Motor neuron (in vitro differentiated cells): Measurements from ENCODE around the gene TMIGD3. TPM values are rescaled to one million over a fixed set of nuclear protein-coding genes. Genes with fewer than 3 reads are reported as not detected.
A peak's percentile ranks its signal among the peaks of the same experiment; 100 is the strongest.

ENCODE experiments used
- ATAC-seq, 8 experiments: fragments of 200-7000 bp; cut with Tn5 transposase; replicated peaks in 6 of 8; 2 replicates each; pipeline ENCODE4 v1.8.0; 2021; ENCODE audit warnings: mild to moderate bottlenecking in 8 of 8, moderate library complexity in 8 of 8
- H3K27ac ChIP-seq, 2 donors: fragments of 250-450 bp; sonication (Bioruptor Pico); 2 replicates each; pipeline ENCODE4 v1.9.0; 2021; ENCODE audit warnings: antibody characterized with exemption in 2 of 2, mild to moderate bottlenecking in 2 of 2, moderate library complexity in 1 of 2
- H3K4me1 ChIP-seq, 2 donors: fragments of 250-450 bp; sonication (Bioruptor Pico); replicated peaks in 1 of 2; 2 replicates each; pipeline ENCODE4 v1.6.1; 2021; ENCODE audit warnings: antibody characterized with exemption in 2 of 2, mild to moderate bottlenecking in 2 of 2, moderate library complexity in 1 of 2
- H3K4me3 ChIP-seq, 5 donors: fragments of 250-450 bp; sonication (Bioruptor Pico); 2 replicates each; pipeline ENCODE4 v1.9.0; 2021; ENCODE audit warnings: antibody characterized with exemption in 5 of 5, mild to moderate bottlenecking in 5 of 5, moderate library complexity in 4 of 5
- WGBS, 10 experiments: fragments of 450-650 bp; shearing (Covaris generic); methylation state at CpG; one replicate each; pipeline ENCODE4 v1.0.0; 2022; 5-methylcytosine and 5-hydroxymethylcytosine counted together
- in situ Hi-C, 9 experiments: fragments of 400-800 bp; cut with MboI; loops; one replicate each; pipeline ENCODE4 v1.15.0; 2021; ENCODE audit warnings: low sequenced_read_pairs in 9 of 9, low pct_unique_long_range_greater_than_20kb in 2 of 9; ENCODE audit not compliant: unreplicated experiment in 9 of 9
- total RNA-seq, 8 experiments: library from RNA; unstranded; fragments of 300-600 nt; gene quantifications; 2 replicates each; pipeline versions ENCODE4 v1.2.3 to v1.2.4, GENCODE V29; 2022

TMIGD3 gene
- total RNA-seq, 8 experiments from 2014 or later: 0.32 to 0.71 TPM; not detected in 6

DNA sequence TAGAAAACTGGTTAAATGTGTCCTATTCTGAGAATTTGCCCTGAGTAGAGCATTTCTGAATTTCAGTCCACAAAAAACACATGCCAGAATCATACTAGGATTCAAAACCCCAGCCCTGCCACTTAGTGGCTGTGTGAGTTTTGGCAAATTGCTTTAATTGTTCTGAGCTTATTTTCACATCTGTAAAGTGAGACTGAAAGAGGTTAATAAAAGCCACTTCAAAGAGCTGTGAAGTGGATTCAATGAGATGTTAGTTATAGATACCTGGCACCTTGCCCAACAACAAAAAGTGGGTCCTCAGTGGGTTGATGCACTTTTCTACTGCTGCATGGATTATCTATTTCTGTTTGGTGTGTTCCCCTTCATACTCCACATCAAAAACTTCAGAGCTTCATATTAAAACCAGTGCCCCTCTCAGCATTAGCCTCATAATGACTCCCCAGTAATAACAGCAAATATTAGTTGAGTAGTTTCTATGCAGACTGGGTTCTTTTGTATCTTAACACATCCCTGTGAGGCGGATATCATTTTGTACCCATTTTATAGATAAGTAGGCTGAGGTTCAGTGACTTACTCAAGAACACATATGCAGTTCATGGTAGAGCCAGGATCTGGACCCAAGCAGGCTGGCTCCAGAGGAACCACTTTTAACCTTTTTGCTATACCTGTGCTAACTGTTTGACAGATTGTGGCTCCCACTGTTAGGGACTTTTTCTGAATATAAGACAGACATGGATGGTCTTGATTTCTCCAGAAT, 14.2 kb upstream of the TMIGD3 start:
- ATAC-seq: no peak
- in situ Hi-C loops: loop anchor here in 6 of 9 experiments (10.0 to 25.0 kb wide), 5 partner anchors 137 to 845 kb away; partner anchors contain the start of genes DDX20 (in 3 of the 6) and INKA2 (in 1 of the 6)
- Histone ChIP-seq H3K4me3 (no peak overlapping the region), H3K27ac (no peak overlapping the region), H3K4me1 (peaks cover 0 to 3% of the 10 kb centered on the region in 2 donors)
- WGBS, 10 experiments: 75 to 100% (median 90%) methylated on average over 1 of the region's 1 CpG; no CpG with 5 or more reads in 5 of the 10 experiments

DNA sequence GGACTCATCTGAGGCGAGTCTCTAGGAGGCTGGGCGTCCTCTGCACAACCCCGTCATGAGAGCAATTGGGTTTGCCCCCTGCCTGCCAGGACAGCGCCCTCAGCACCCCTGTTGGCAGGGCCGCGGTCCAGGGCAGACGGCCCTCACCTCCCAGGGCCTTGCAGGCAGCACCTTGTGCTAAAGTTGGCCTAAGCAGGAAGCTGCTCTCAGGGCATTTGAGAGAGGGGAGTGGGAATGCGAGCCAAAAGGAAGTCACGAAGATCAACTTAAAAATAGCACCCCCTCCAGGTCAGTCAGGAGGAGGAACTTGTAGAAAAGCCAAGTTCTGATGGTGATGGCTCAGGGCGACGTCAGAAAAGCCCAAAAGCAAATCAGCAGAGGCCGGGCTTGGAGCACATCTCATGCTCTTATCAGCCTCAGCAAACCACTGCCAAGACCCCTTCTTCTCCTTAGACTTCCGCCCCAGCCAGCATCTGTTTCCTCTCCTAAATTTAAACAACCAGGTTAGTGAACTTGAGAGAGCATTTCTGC, 12.6 kb upstream of the TMIGD3 start:
- ATAC-seq: peak in 3 of 8 experiments; percentile 25 to 69 (median 56)
- in situ Hi-C loops: loop anchor here in 6 of 9 experiments (10.0 to 25.0 kb wide), 5 partner anchors 139 to 846 kb away; partner anchors contain the start of genes DDX20 (in 3 of the 6) and INKA2 (in 1 of the 6)
- no peak overlapping the region for H3K27ac ChIP-seq
- no peak overlapping the region for H3K4me3 ChIP-seq
- WGBS, 10 experiments: 28 to 79% (median 54%) methylated on average over 2 to 10 of the region's 13 CpGs; no CpG with 5 or more reads in 4 of the 10 experiments
- H3K4me1 ChIP-seq: peaks cover 0 to 3% of the 10 kb centered on the region in 2 donors

DNA sequence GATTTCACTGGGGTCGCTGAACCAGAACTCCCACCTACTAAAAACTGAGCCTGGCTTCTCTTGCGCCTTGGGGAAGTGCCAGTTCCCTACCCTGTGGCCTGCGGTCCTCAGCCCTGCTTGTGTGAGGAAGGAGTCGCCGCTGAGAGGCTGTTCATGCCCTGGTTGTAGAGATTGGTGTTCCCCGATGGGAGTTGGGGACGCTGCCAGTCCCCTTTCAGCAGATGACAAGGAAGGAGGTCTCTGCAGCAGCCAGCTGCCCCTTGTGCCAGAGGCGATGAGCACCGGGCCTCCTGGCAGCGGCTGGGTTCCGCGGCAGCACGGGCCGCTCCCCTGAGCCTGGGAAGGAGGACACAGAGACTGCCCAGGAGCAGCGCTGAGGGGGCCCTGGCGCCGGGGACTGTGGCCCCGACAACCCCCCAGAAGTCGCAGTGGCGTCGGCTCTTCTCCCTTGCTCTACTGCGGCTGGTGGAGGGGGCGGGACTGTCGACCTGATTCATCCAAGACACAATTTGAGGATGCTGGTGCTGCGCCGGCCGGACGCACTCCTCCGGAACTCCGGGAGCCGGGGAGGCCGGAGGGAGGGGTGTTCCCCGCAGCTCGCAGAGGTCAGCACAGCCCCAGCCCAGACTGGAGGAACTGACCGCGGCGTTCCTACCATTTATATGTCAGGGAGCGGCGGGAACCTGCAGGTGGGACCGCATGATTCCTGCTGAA, 12.0 kb upstream of the TMIGD3 start:
- peak in 7 of 8 experiments; percentile 24 to 86 (median 71) for ATAC-seq
- in situ Hi-C loops: loop anchor here in 6 of 9 experiments (10.0 to 25.0 kb wide), 5 partner anchors 139 to 847 kb away; partner anchors contain the start of genes DDX20 (in 3 of the 6) and INKA2 (in 1 of the 6)
- no peak overlapping the region for H3K27ac ChIP-seq
- 0 to 100% (median 42%) methylated on average over 1 to 17 of the region's 40 CpGs; no CpG with 5 or more reads in 1 of the 10 experiments for WGBS, 10 experiments
- peaks cover 0 to 3% of the 10 kb centered on the region in 2 donors for H3K4me1 ChIP-seq
- H3K4me3 ChIP-seq: no peak overlapping the region

DNA sequence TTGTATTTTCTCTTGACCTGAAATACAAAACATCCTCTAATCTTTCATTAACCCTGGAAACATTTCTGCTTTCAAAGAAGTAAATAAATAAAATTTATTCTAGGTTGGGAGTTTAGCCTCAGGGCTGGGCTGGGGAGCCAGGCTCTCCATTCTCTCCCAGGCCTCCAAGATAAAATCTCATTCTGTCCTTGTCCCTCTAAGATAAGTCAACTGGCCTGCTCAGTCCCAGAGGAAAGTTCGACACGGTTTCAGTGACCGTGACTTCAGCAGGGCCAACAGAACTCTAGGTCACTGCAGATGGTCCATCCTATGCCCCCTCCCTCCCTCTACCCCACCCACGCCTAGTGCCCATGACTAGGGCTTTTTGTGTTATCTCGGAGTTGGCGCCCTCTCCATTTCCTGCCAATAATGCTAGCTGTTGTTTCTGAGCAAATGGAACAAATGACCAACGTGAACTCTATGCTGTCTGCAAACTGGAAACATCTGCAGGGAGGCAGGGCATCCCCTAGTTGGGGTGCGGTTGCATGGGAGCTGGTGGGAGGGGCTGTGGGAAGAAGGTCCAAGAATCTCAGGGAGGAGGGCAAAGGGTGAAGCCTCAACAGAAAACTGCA, 10.1 kb upstream of the TMIGD3 start:
- 30 to 100% (median 75%) methylated on average over 3 to 5 of the region's 8 CpGs; no CpG with 5 or more reads in 4 of the 10 experiments for WGBS, 10 experiments
- Histone ChIP-seq H3K4me1 (peaks cover 0 to 5% of the 10 kb centered on the region in 2 donors), H3K27ac (no peak overlapping the region), H3K4me3 (no peak overlapping the region)
- ATAC-seq: peak in 1 of 8 experiments; percentile 49
- in situ Hi-C loops: loop anchor here in 6 of 9 experiments (10.0 to 25.0 kb wide), 5 partner anchors 141 to 849 kb away; partner anchors contain the start of genes DDX20 (in 3 of the 6) and INKA2 (in 1 of the 6)

DNA sequence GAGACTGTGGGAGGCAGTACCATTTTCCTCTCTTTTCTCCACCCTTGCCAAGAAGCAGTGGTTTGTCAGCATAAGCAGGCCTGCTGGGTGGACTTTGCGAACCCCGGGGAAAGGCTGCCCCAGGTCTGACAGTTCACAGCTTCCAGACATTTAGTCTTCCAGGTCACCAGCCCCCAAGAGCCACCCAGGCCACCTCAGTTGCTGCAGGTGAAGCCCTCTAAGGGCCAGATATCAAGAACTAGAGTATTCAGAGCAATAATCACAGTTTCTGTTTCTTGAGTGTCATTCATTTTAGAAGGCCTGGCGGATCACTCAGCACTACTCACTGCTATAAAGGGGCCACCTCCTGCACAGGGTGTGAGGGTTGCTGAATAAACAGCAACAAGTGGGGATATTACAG, 9.5 kb upstream of the TMIGD3 start:
- WGBS, 10 experiments: 90 to 100% (median 95%) methylated on average over 1 to 3 of the region's 3 CpGs; no CpG with 5 or more reads in 5 of the 10 experiments
- H3K4me3 ChIP-seq: no peak overlapping the region
- H3K27ac ChIP-seq: no peak overlapping the region
- H3K4me1 ChIP-seq: peaks cover 1 to 8% of the 10 kb centered on the region in 2 donors
- no peak for ATAC-seq
- in situ Hi-C loops: loop anchor here in 6 of 9 experiments (10.0 to 25.0 kb wide), 5 partner anchors 142 to 849 kb away; partner anchors contain the start of genes DDX20 (in 3 of the 6) and INKA2 (in 1 of the 6)

DNA sequence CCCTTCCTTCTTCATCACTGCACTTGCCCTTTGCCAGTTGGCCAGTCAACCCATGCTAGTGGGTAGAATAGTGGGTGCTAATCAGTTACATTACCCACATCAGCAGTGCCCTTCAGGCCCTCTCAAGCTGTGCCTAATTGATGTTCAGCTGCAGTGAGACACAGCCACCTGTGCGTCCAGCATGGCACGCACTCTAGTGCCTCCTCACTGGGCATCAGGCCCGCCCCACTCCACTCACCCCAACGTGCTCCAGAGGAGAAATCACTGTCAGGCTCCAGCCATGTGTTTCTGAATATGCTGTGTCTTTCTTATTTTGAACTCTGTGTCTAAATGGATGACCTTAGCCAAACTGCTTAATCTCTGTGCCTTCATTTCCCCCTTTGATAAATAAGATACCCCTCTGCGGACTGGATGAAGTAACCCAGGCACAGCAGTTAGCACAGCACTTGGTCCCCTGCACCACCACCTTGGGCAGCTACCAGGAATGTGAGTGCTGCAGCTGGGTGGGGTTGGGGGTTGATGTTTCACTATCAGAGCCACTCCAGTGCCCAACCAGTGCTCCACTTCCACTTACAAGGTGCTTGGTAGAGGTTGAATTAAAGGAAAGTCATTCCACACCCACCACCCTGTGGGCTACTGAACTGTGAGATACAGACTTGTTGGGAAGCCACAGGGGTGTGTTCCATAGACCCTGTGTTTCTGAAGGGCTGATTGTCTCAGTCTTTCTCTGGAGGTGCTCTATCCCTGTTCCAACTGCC, 8.9 kb upstream of the TMIGD3 start:
- 0 to 100% (median 80%) methylated on average over 1 to 3 of the region's 5 CpGs; no CpG with 5 or more reads in 5 of the 10 experiments for WGBS, 10 experiments
- H3K27ac ChIP-seq: no peak overlapping the region
- no peak overlapping the region for H3K4me3 ChIP-seq
- peaks cover 7 to 15% of the 10 kb centered on the region in 2 donors for H3K4me1 ChIP-seq
- in situ Hi-C loops: loop anchor here in 6 of 9 experiments (10.0 to 25.0 kb wide), 5 partner anchors 142 to 850 kb away; partner anchors contain the start of genes DDX20 (in 3 of the 6) and INKA2 (in 1 of the 6)
- ATAC-seq: no peak

DNA sequence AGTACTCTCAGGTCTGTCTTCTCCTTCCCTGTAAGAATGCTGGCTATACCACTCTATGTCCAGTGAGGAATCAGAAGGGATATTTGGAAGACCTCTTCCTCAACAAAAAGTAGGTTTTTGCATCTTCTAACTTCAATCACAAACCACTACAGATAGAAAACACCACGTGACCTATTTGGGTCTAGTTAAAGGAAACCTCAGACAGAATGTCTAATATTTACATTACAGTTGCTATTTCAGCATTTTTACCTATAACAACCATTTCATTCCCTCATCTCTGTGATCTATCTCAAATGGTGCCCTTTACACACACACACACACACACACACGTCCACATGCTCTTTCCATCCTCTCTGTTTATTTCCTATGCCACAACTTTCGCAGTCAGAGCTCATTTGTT, 7.9 kb upstream of the TMIGD3 start:
- Histone ChIP-seq H3K4me1 (peaks cover 11 to 19% of the 10 kb centered on the region in 2 donors), H3K27ac (no peak overlapping the region), H3K4me3 (no peak overlapping the region)
- in situ Hi-C loops: loop anchor here in 6 of 9 experiments (10.0 to 25.0 kb wide), 5 partner anchors 143 to 851 kb away; partner anchors contain the start of genes DDX20 (in 3 of the 6) and INKA2 (in 1 of the 6)
- WGBS, 10 experiments: 75 to 92% (median 81%) methylated on average over 1 to 3 of the region's 3 CpGs; no CpG with 5 or more reads in 2 of the 10 experiments
- no peak for ATAC-seq

DNA sequence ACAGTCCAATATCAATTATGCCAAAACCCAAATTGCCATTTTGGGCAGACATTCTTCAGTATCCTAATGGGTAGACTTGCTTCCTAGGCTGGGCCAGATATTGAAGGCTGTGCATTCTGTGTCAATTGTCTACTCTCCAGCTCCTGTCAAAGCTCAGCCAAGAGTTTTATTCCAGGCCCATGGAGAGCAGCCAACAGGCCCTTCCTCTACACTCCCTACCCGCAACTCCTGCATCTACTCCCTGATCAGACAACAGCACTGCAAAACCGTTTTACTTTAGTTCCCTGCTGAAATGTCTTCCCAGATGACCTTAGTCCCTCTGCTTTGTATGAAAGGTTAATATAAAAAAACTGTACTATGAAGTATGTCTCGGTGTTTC, 6.6 kb upstream of the TMIGD3 start:
- 28 to 100% (median 75%) methylated on average over 1 to 3 of the region's 3 CpGs; no CpG with 5 or more reads in 1 of the 10 experiments for WGBS, 10 experiments
- peaks cover 11 to 15% of the 10 kb centered on the region in 2 donors for H3K4me1 ChIP-seq
- no peak overlapping the region for H3K27ac ChIP-seq
- in situ Hi-C loops: loop anchor here in 7 of 9 experiments (10.0 to 25.0 kb wide), 5 partner anchors 145 to 852 kb away; partner anchors contain the start of genes DDX20 (in 3 of the 7) and INKA2 (in 1 of the 7)
- no peak overlapping the region for H3K4me3 ChIP-seq
- no peak for ATAC-seq

DNA sequence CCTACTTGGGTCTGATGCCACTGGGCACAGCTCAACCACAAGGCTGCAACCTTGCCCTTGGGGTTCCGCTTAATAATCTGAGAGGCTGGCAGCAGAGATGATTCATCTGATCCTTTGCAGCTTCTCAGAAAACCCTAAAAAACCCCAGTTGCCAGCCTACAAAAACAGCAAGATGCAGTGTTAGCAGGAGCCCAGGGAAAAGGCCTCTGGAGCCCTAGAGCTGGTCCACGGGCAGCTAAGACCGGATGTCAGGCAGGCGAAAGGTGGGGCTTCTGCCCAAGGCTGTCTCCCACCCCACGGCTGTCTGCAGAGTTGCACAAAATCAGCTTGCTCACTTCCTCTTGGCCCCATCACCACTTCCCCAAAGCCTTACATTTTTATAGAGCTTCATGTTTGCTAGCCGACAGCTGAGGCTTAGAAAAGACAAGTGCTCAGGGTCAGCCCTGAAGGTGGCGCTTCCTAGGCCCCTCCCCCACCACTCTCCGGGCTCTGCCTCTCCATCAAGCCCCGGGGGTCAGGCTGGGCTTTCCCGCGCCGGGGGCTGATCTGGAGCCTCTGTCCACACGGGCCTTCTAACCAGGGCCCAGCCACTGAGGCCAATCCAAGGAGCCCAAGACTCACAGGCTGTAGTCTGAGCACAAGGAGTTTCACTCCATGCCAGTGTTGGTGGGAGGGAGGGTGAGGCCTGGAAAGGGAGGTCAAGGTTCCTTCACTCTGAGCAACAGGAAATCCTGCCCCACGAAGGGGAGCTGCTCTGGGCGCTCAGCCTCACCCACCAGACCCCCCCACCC, 4.2 kb upstream of the TMIGD3 start:
- Histone ChIP-seq H3K4me1 (peaks cover 11 to 15% of the 10 kb centered on the region in 2 donors), H3K27ac (peak overlapping the region; percentile 24 to 79), H3K4me3 (peak overlapping the region; percentile 13 to 26 (median 18))
- WGBS, 10 experiments: 0 to 100% (median 26%) methylated on average over 1 to 13 of the region's 15 CpGs; no CpG with 5 or more reads in 2 of the 10 experiments
- peak; percentile 71 to 88 (median 84) for ATAC-seq
- in situ Hi-C loops: loop anchor here in 6 of 9 experiments (10.0 to 25.0 kb wide), 5 partner anchors 147 to 855 kb away; partner anchors contain the start of genes DDX20 (in 3 of the 6) and INKA2 (in 1 of the 6)

DNA sequence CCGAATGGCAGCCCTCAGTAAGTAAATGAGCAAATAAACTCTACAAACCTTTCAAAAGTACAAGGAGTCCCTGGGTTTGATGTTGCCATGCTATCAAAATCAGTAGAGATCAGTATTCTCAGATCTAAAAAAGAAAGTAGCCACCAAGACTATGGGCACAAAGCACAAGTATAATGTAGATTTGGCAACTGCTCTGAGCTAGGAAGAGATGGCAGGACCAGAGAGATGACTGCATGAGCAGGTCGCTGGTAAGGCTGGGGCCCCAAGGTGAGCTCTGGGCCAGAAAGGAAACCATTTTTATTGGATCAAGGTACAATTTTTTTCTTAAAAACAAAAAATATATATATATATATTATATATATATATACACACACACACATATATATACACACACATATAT, 3.1 kb upstream of the TMIGD3 start:
- H3K27ac ChIP-seq: no peak overlapping the region

More for the DNA sequence above, 3.1 kb upstream of the TMIGD3 start:
- 0 to 100% (median 14%) methylated on average over 1 to 2 of the region's 2 CpGs; no CpG with 5 or more reads in 3 of the 10 experiments for WGBS, 10 experiments
- H3K4me3 ChIP-seq: no peak overlapping the region
- peaks cover 11 to 15% of the 10 kb centered on the region in 2 donors for H3K4me1 ChIP-seq
- in situ Hi-C loops: loop anchor here in 6 of 9 experiments (10.0 to 25.0 kb wide), 5 partner anchors 148 to 856 kb away; partner anchors contain the start of genes DDX20 (in 3 of the 6) and INKA2 (in 1 of the 6)
- ATAC-seq: no peak
